T-helper 1 cell (primary cell): Measurements from ENCODE around the gene PLPPR1.
"Not testable (repeated sequence)": the region's sequence is repeated elsewhere in the genome, so short reads cannot be mapped to it uniquely, and the experiment has no call there.

Experiments
- DNase-seq, 5 donors: peaks; one replicate each; pipeline ENCODE4 v3.0.0-alpha.2; 2012 to 2020
- total RNA-seq, 4 donors: gene quantifications; one replicate each; lab custom pipeline; 2026; lab: John Stamatoyannopoulos, UW

PLPPR1 gene
- 0 reads per million in 4 donors for total RNA-seq

GRCh38 chr9:101028346-101029314, at the start of gene PLPPR1:
Gene PLPPR1 (plus strand): TSS chr9:101028727.
- no peak for DNase-seq

- DNase-seq = no peak
Measured at GRCh38 chr9:100989731-100990130, 38.8 kb upstream of the PLPPR1 start.

GRCh38 chr9:100990605-100991381, 37.7 kb upstream of the PLPPR1 start:
- DNase-seq = no peak

GRCh38 chr9:100992632-100993031, 35.9 kb upstream of the PLPPR1 start:
- DNase-seq = no peak

GRCh38 chr9:100999906-101000544, 28.5 kb upstream of the PLPPR1 start:
- no peak for DNase-seq

- DNase-seq = no peak
Measured at GRCh38 chr9:101005246-101005645, 23.3 kb upstream of the PLPPR1 start.

- DNase-seq = no peak
Measured at GRCh38 chr9:101014566-101014965, 14.0 kb upstream of the PLPPR1 start.

GRCh38 chr9:101018467-101018866, 10.1 kb upstream of the PLPPR1 start:
- DNase-seq = no peak

GRCh38 chr9:101022704-101023103, 5.8 kb upstream of the PLPPR1 start:
- DNase-seq = no peak

GRCh38 chr9:101025940-101026339, 2.6 kb upstream of the PLPPR1 start:
- DNase-seq = no peak

GRCh38 chr9:101026824-101027223, 1.7 kb upstream of the PLPPR1 start:
- no peak for DNase-seq

- DNase-seq = no peak
Measured at GRCh38 chr9:101027236-101027635, 1.3 kb upstream of the PLPPR1 start.

- DNase-seq = no peak
Measured at GRCh38 chr9:101027733-101028345, 688 bp upstream of the PLPPR1 start.

- no peak for DNase-seq
Measured at GRCh38 chr9:101029315-101030085, 973 bp downstream of the PLPPR1 start.

GRCh38 chr9:101030086-101030391, 1.5 kb downstream of the PLPPR1 start:
- no peak for DNase-seq

- DNase-seq = no peak
Measured at GRCh38 chr9:101032426-101032825, 3.9 kb downstream of the PLPPR1 start.

GRCh38 chr9:101034222-101034621, 5.7 kb downstream of the PLPPR1 start:
- DNase-seq = no peak

GRCh38 chr9:101035098-101035497, 6.6 kb downstream of the PLPPR1 start:
- DNase-seq = no peak

- DNase-seq = no peak
Measured at GRCh38 chr9:101037430-101037829, 8.9 kb downstream of the PLPPR1 start.

GRCh38 chr9:101038488-101038887, 10.0 kb downstream of the PLPPR1 start:
- no peak for DNase-seq

GRCh38 chr9:101039581-101039980, 11.1 kb downstream of the PLPPR1 start:
- DNase-seq = not testable (repeated sequence)

- no peak for DNase-seq
Measured at GRCh38 chr9:101047848-101048397, 19.4 kb downstream of the PLPPR1 start.
